SK-N-SH (cell line): Measurements from ENCODE around the gene ZYG11B. TPM values are rescaled to one million over a fixed set of nuclear protein-coding genes. Genes with fewer than 3 reads are reported as not detected.

ENCODE experiments used
- CTCF ChIA-PET: fragments of 300-600, 350-600 bp; formaldehyde crosslinking; extraction: SDS; loops from one replicate; lab custom pipeline; 2021; lab: Yijun Ruan, JAX
- POLR2A ChIA-PET: fragments of 350-600 bp; sonication (Branson Sonifier 250); formaldehyde crosslinking; extraction: SDS; loops from one replicate; lab custom pipeline; 2020; ENCODE audit warnings: antibody characterized with exemption, inconsistent platforms; lab: Yijun Ruan, JAX
- DNase-seq: peaks from one replicate; pipeline ENCODE4 v3.0.0; 2012
- H2AFZ ChIP-seq: fragments of 200-600 bp; sonication (generic); 2 replicates; pipeline ENCODE4 v1.8.1; 2016; ENCODE audit warnings: antibody characterized with exemption, mild to moderate bottlenecking, low read depth
- H3F3A ChIP-seq: fragments of 200-600 bp; sonication (generic); replicated peaks from 2 replicates; pipeline ENCODE3; 2016; ENCODE audit warnings: antibody characterized with exemption, mild to moderate bottlenecking; ENCODE audit not compliant: insufficient read depth
- H3K27ac ChIP-seq, 2 experiments: fragments of 200-500 bp in 1 of 2; fragments of 200-600 bp in 1 of 2; sonication (Bioruptor generic) in 1 of 2; sonication (generic), shearing (Covaris generic) in 1 of 2; 2 replicates each; pipeline versions ENCODE4 v1.5.1 to v1.6.1; 2014 to 2016; ENCODE audit warnings: low read depth in 2 of 2, inconsistent platforms in 1 of 2, low read length in 1 of 2, mild to moderate bottlenecking in 1 of 2, mixed read lengths in 1 of 2
- H3K27me3 ChIP-seq: fragments of 200-600 bp; sonication (generic), shearing (Covaris generic); 2 replicates; pipeline ENCODE4 v1.6.1; 2016; ENCODE audit warnings: mixed run types; ENCODE audit not compliant: insufficient read depth
- H3K36me3 ChIP-seq, 2 experiments: fragments of 200-500 bp in 1 of 2; fragments of 200-600 bp in 1 of 2; sonication (Bioruptor generic) in 1 of 2; sonication (generic) in 1 of 2; replicated peaks in 1 of 2; 2 replicates each; pipeline versions ENCODE3 to v1.5.1; 2014 to 2016; ENCODE audit warnings: low read length in 1 of 2, mild to moderate bottlenecking in 1 of 2; ENCODE audit not compliant: insufficient read depth in 2 of 2, control insufficient read depth in 1 of 2
- H3K4me1 ChIP-seq, 2 experiments: fragments of 200-500 bp in 1 of 2; fragments of 200-600 bp in 1 of 2; sonication (Bioruptor generic) in 1 of 2; sonication (generic), shearing (Covaris generic) in 1 of 2; 2 replicates each; pipeline versions ENCODE4 v1.5.1 to v1.6.1; 2014 to 2016; ENCODE audit warnings: low read depth in 1 of 2, low read length in 1 of 2, mixed run types in 1 of 2; ENCODE audit not compliant: insufficient read depth in 2 of 2, control insufficient read depth in 1 of 2
- H3K4me2 ChIP-seq: fragments of 200-600 bp; sonication (generic), shearing (Covaris generic); 2 replicates; pipeline ENCODE4 v1.6.1; 2017; ENCODE audit warnings: mixed run types
- H3K4me3 ChIP-seq, 2 experiments: fragments of 200-500 bp in 1 of 2; fragments of 200-600 bp in 1 of 2; sonication (Bioruptor generic) in 1 of 2; sonication (generic), shearing (Covaris generic) in 1 of 2; 2 replicates each; pipeline versions ENCODE4 v1.5.1 to v1.8.1; 2014 to 2016; ENCODE audit warnings: low read depth in 2 of 2, inconsistent platforms in 1 of 2, low read length in 1 of 2, mild to moderate bottlenecking in 1 of 2, mixed read lengths in 1 of 2, moderate library complexity in 1 of 2
- H3K79me2 ChIP-seq: fragments of 200-600 bp; sonication (generic); 2 replicates; pipeline ENCODE4 v1.8.1; 2017; ENCODE audit warnings: mild to moderate bottlenecking; ENCODE audit not compliant: insufficient read depth
- H3K9ac ChIP-seq: fragments of 200-600 bp; sonication (generic); 2 replicates; pipeline ENCODE4 v1.6.1; 2017; ENCODE audit warnings: mixed run types
- H3K9me2 ChIP-seq: fragments of 200-600 bp; sonication (generic); 2 replicates; pipeline ENCODE4 v1.6.1; 2017; ENCODE audit warnings: mixed run types
- H3K9me3 ChIP-seq: fragments of 200-600 bp; sonication (generic); 2 replicates; pipeline ENCODE4 v1.6.1; 2017; ENCODE audit warnings: mixed run types, mild to moderate bottlenecking, moderate library complexity
- H4K20me1 ChIP-seq: fragments of 200-600 bp; sonication (generic); 2 replicates; pipeline ENCODE4 v1.6.1; 2017; ENCODE audit warnings: mild to moderate bottlenecking, mixed run types; ENCODE audit not compliant: insufficient read depth
- ELF1 ChIP-seq: IDR thresholded peaks from 2 replicates; pipeline ENCODE4 v1.4.0; 2012
- EP300 ChIP-seq, 2 experiments: IDR thresholded peaks; 2 replicates each; pipeline versions ENCODE4 v1.4.0 to v1.6.1; 2012; ENCODE audit warnings: borderline replicate concordance in 1 of 2, low read depth in 1 of 2, low read length in 1 of 2
- GABPA ChIP-seq: IDR thresholded peaks from 2 replicates; pipeline ENCODE4 v1.4.0; 2012; ENCODE audit warnings: low read depth, mild to moderate bottlenecking
- GATA2 ChIP-seq: sonication (generic); formaldehyde crosslinking; IDR thresholded peaks from 2 replicates; pipeline ENCODE4 v1.5.0; 2020; ENCODE audit warnings: mild to moderate bottlenecking, missing genetic modification reagents
- IRF3 ChIP-seq: fragments of 150-350 bp; IDR thresholded peaks from 2 replicates; pipeline ENCODE4 v1.6.1; 2016; ENCODE audit warnings: mild to moderate bottlenecking, low read depth, low read length
- JUND ChIP-seq: IDR thresholded peaks from 2 replicates; pipeline ENCODE4 v1.4.0; 2012
- MAX ChIP-seq: IDR thresholded peaks from 2 replicates; pipeline ENCODE4 v1.4.0; 2012; ENCODE audit warnings: low read depth
- MEF2A ChIP-seq: IDR thresholded peaks from 2 replicates; pipeline ENCODE4 v1.4.0; 2012; ENCODE audit warnings: low read depth, borderline replicate concordance
- MXI1 ChIP-seq: IDR thresholded peaks from 2 replicates; pipeline ENCODE4 v1.6.1; 2012; ENCODE audit warnings: mild to moderate bottlenecking, low read depth, low read length, improper control_type of control experiment
- PBX3 ChIP-seq: IDR thresholded peaks from 2 replicates; pipeline ENCODE4; 2012
- RCOR1 ChIP-seq: fragments of 150-350 bp; IDR thresholded peaks from 2 replicates; pipeline ENCODE4 v1.6.1; 2017; ENCODE audit warnings: antibody characterized with exemption, low read length
- REST ChIP-seq: IDR thresholded peaks from 2 replicates; pipeline ENCODE4 v1.6.1; 2012; ENCODE audit warnings: mild to moderate bottlenecking, low read depth, low read length, moderate library complexity
- RXRA ChIP-seq: IDR thresholded peaks from 2 replicates; pipeline ENCODE4 v1.4.0; 2012; ENCODE audit warnings: low read depth, mild to moderate bottlenecking, borderline replicate concordance
- SIN3A ChIP-seq: IDR thresholded peaks from 2 replicates; pipeline ENCODE4 v1.6.1; 2012; ENCODE audit warnings: low read depth, mild to moderate bottlenecking, low read length, moderate library complexity, borderline replicate concordance
- SMC3 ChIP-seq: IDR thresholded peaks from 2 replicates; pipeline ENCODE4 v1.6.1; 2012; ENCODE audit warnings: low read depth, low read length, improper control_type of control experiment
- TEAD4 ChIP-seq: IDR thresholded peaks from 2 replicates; pipeline ENCODE4 v1.4.0; 2012; ENCODE audit warnings: mild to moderate bottlenecking, borderline replicate concordance; ENCODE audit not compliant: insufficient read depth
- USF2 ChIP-seq: fragments of 150-350 bp; IDR thresholded peaks from 2 replicates; pipeline ENCODE4 v1.6.1; 2017; ENCODE audit warnings: antibody characterized with exemption, low read length, low read depth, borderline replicate concordance
- whole genome bisulfite sequencing: methylation state at CpG from one replicate; pipeline ENCODE4 v1.1.6; 2017; ENCODE audit warnings: low lambda C conversion rate; 5-methylcytosine and 5-hydroxymethylcytosine counted together
- polyA plus RNA-seq, 3 experiments: library from polyadenylated mRNA; depleted of rRNA; stranded (reverse); fragments of >200 nt; gene quantifications; 2 replicates each; pipeline ENCODE4 v1.2.3, GENCODE V29; 2012

ZYG11B gene
- polyA plus RNA-seq, 1 of the 3 experiments (the other 2 are of a cell fraction), result 5.8 TPM

- DNase-seq, result no peak
- no peak overlapping the region for H3K4me3 ChIP-seq
- no peaks in the 10 kb centered on the region for H3K9me3 ChIP-seq
- H3K9ac ChIP-seq, result no peak overlapping the region
- ChIA-PET CTCF (no interaction called here), POLR2A (no interaction called here)
- 95% methylated on average over 4 of the region's 4 CpGs for WGBS
- no peak overlapping the region for H2AFZ ChIP-seq
- no peaks in the 10 kb centered on the region for H3F3A ChIP-seq
- H3K27ac ChIP-seq, result no peak overlapping the region
- TF ChIP-seq PBX3, result no peak
- no peak for TF ChIP-seq RCOR1
- no peak for TF ChIP-seq USF2
- TF ChIP-seq JUND, result no peak
- TF ChIP-seq GATA2, result no peak
- no peak for TF ChIP-seq TEAD4
- no peak for TF ChIP-seq MXI1
- no peak for TF ChIP-seq SMC3
- TF ChIP-seq RXRA, result no peak
- no peak for TF ChIP-seq IRF3
- TF ChIP-seq SIN3A, result no peak
- no peak for TF ChIP-seq GABPA
- TF ChIP-seq ELF1, result no peak
- no peak for TF ChIP-seq REST
- no peak for TF ChIP-seq EP300 (IDR thresholded peaks at IDR 0.05; ENCODE audit: borderline replicate concordance in 1 of 2, low read depth in 1 of 2, low read length in 1 of 2)
- TF ChIP-seq MEF2A, result no peak
- TF ChIP-seq MAX, result no peak
- no peaks in the 10 kb centered on the region for H3K79me2 ChIP-seq
- H3K27me3 ChIP-seq, result no peaks in the 10 kb centered on the region
- H3K4me1 ChIP-seq, result no peaks in the 10 kb centered on the region
- no peaks in the 10 kb centered on the region for H4K20me1 ChIP-seq
- no peaks in the 10 kb centered on the region for H3K9me2 ChIP-seq
- no peaks in the 10 kb centered on the region for H3K36me3 ChIP-seq
- no peak overlapping the region for H3K4me2 ChIP-seq
These were observed 124.7 kb downstream of the ZYG11B start for GRCh38 chr1:52850951-52851350.
